NCI-H2196 (cell line): ENCODE data around the gene MAGEA4.
"Not testable (repeated sequence)": the region's sequence is repeated elsewhere in the genome, so short reads cannot be mapped to it uniquely, and the experiment has no call there.

ENCODE experiments used
- DNase-seq: peaks from one replicate; lab custom pipeline; 2025; ENCODE audit not compliant: unreplicated experiment; lab: John Stamatoyannopoulos, UW

Gene MAGEA4

GRCh38 chrX:151912780-151913179 is at the start of gene MAGEA4:
Gene MAGEA4, plus strand, starts transcription at chrX:151912889. Its CDS starts 10,776 bp downstream, at chrX:151923665.
- DNase-seq = no peak

GRCh38 chrX:151870602-151871001 is 42.1 kb upstream of the MAGEA4 start:
- no peak for DNase-seq

- no peak for DNase-seq
Measured at GRCh38 chrX:151871244-151871643, 41.4 kb upstream of the MAGEA4 start.

- no peak for DNase-seq
Measured at GRCh38 chrX:151873096-151873495, 39.6 kb upstream of the MAGEA4 start.

GRCh38 chrX:151875270-151876026 is 37.2 kb upstream of the MAGEA4 start:
- no peak for DNase-seq

GRCh38 chrX:151878574-151878973 is 34.1 kb upstream of the MAGEA4 start:
- no peak for DNase-seq

GRCh38 chrX:151879856-151880255 is 32.8 kb upstream of the MAGEA4 start:
- no peak for DNase-seq

GRCh38 chrX:151880895-151881294 is 31.8 kb upstream of the MAGEA4 start:
- DNase-seq = no peak

GRCh38 chrX:151889421-151889820 is 23.3 kb upstream of the MAGEA4 start:
- no peak for DNase-seq

GRCh38 chrX:151896734-151897474 is 15.8 kb upstream of the MAGEA4 start:
- DNase-seq = no peak

- no peak for DNase-seq
Measured at GRCh38 chrX:151899622-151900021, 13.1 kb upstream of the MAGEA4 start.

- DNase-seq = no peak
Measured at GRCh38 chrX:151901826-151902225, 10.9 kb upstream of the MAGEA4 start.

GRCh38 chrX:151902813-151903591 is 9.7 kb upstream of the MAGEA4 start:
- no peak for DNase-seq

GRCh38 chrX:151904989-151905388 is 7.7 kb upstream of the MAGEA4 start:
- DNase-seq = no peak

- no peak for DNase-seq
Measured at GRCh38 chrX:151912221-151912620, 468 bp upstream of the MAGEA4 start.

- not testable (repeated sequence) for DNase-seq
Measured at GRCh38 chrX:151918736-151919135, 6.0 kb downstream of the MAGEA4 start.

GRCh38 chrX:151919610-151920009 is 6.9 kb downstream of the MAGEA4 start:
- no peak for DNase-seq

GRCh38 chrX:151920101-151920500 is 7.4 kb downstream of the MAGEA4 start:
- DNase-seq = no peak

- DNase-seq = no peak
Measured at GRCh38 chrX:151920530-151920929, 7.8 kb downstream of the MAGEA4 start.

GRCh38 chrX:151921292-151921691 is 8.6 kb downstream of the MAGEA4 start:
- no peak for DNase-seq

GRCh38 chrX:151921866-151922265 is 9.2 kb downstream of the MAGEA4 start:
- no peak for DNase-seq

- DNase-seq = no peak
Measured at GRCh38 chrX:151922692-151923091, 10.0 kb downstream of the MAGEA4 start.
